ENCODE results near the gene FAM3C.

The FAM3C gene

GRCh38 chr7:121410829-121411596 is 14.9 kb upstream of the FAM3C start:
- Histone ChIP-seq H3K27me3 (ENCODE audit: control insufficient read depth, insufficient read depth, low read length) (no peaks in the 10 kb centered on the region), H3K27ac (no peak overlapping the region), H3K4me2 (ENCODE audit: low read length) (no peak overlapping the region), H3K36me3 (ENCODE audit: control insufficient read depth, insufficient read depth, low read length) (no peaks in the 10 kb centered on the region), H3K4me1 (no peaks in the 10 kb centered on the region), H3K9me3 (ENCODE audit: control insufficient read depth, low read length) (no peaks in the 10 kb centered on the region), H3K79me2 (no peaks in the 10 kb centered on the region), H3K4me3 (ENCODE audit: low read depth, low read length) (no peak overlapping the region), H3K9ac (no peak overlapping the region), H2AFZ (no peak overlapping the region)
- TF ChIP-seq CTCF (IDR thresholded peaks at IDR 0.05) = no peak

GRCh38 chr7:121406944-121407343 is 10.8 kb upstream of the FAM3C start:
- no peak overlapping the region for H3K4me3 ChIP-seq (ENCODE audit: low read depth, low read length)
- H3K4me1 ChIP-seq = no peaks in the 10 kb centered on the region
- H2AFZ ChIP-seq = no peak overlapping the region
- H3K27me3 ChIP-seq (ENCODE audit: control insufficient read depth, insufficient read depth, low read length) = no peaks in the 10 kb centered on the region
- no peaks in the 10 kb centered on the region for H3K9me3 ChIP-seq (ENCODE audit: control insufficient read depth, low read length)
- TF ChIP-seq CTCF (IDR thresholded peaks at IDR 0.05) = no peak
- H3K36me3 ChIP-seq (ENCODE audit: control insufficient read depth, insufficient read depth, low read length) = no peaks in the 10 kb centered on the region
- H3K4me2 ChIP-seq (ENCODE audit: low read length) = no peak overlapping the region
- H3K27ac ChIP-seq = no peak overlapping the region
- no peaks in the 10 kb centered on the region for H3K79me2 ChIP-seq
- no peak overlapping the region for H3K9ac ChIP-seq

GRCh38 chr7:121406461-121406860 is 10.4 kb upstream of the FAM3C start:
- Histone ChIP-seq H3K9me3 (ENCODE audit: control insufficient read depth, low read length) (no peaks in the 10 kb centered on the region), H3K27ac (no peak overlapping the region), H3K36me3 (ENCODE audit: control insufficient read depth, insufficient read depth, low read length) (no peaks in the 10 kb centered on the region), H2AFZ (no peak overlapping the region), H3K79me2 (no peaks in the 10 kb centered on the region), H3K4me1 (no peaks in the 10 kb centered on the region), H3K4me2 (ENCODE audit: low read length) (no peak overlapping the region), H3K9ac (no peak overlapping the region), H3K4me3 (ENCODE audit: low read depth, low read length) (no peak overlapping the region), H3K27me3 (ENCODE audit: control insufficient read depth, insufficient read depth, low read length) (no peaks in the 10 kb centered on the region)
- TF ChIP-seq CTCF (IDR thresholded peaks at IDR 0.05) = no peak

- Histone ChIP-seq H3K79me2 (no peaks in the 10 kb centered on the region), H3K27me3 (ENCODE audit: control insufficient read depth, insufficient read depth, low read length) (no peaks in the 10 kb centered on the region), H3K27ac (no peak overlapping the region), H3K9ac (no peak overlapping the region), H3K4me2 (ENCODE audit: low read length) (no peak overlapping the region), H2AFZ (no peak overlapping the region), H3K9me3 (ENCODE audit: control insufficient read depth, low read length) (no peaks in the 10 kb centered on the region), H3K4me1 (no peaks in the 10 kb centered on the region), H3K4me3 (ENCODE audit: low read depth, low read length) (no peak overlapping the region), H3K36me3 (ENCODE audit: control insufficient read depth, insufficient read depth, low read length) (no peaks in the 10 kb centered on the region)
- TF ChIP-seq CTCF (IDR thresholded peaks at IDR 0.05) = no peak
Observed at GRCh38 chr7:121404348-121404747, 8.2 kb upstream of the FAM3C start.

GRCh38 chr7:121402701-121403100 is 6.6 kb upstream of the FAM3C start:
- Histone ChIP-seq H3K27me3 (ENCODE audit: control insufficient read depth, insufficient read depth, low read length) (no peaks in the 10 kb centered on the region), H3K79me2 (no peaks in the 10 kb centered on the region), H3K36me3 (ENCODE audit: control insufficient read depth, insufficient read depth, low read length) (no peaks in the 10 kb centered on the region), H3K27ac (no peak overlapping the region), H3K9me3 (ENCODE audit: control insufficient read depth, low read length) (no peaks in the 10 kb centered on the region), H3K4me3 (ENCODE audit: low read depth, low read length) (no peak overlapping the region), H3K4me1 (no peaks in the 10 kb centered on the region), H3K4me2 (ENCODE audit: low read length) (no peak overlapping the region), H3K9ac (no peak overlapping the region), H2AFZ (no peak overlapping the region)
- no peak for TF ChIP-seq CTCF (IDR thresholded peaks at IDR 0.05)

All from parathyroid adenoma (tissue), 2 donors.